ENCODE measurements around the gene SPATA20. TPM values are rescaled to one million over a fixed set of nuclear protein-coding genes. Genes with fewer than 3 reads are reported as not detected.

Gene SPATA20
- total RNA-seq, 2 donors from 2014 or later: 65.6 to 75.2 TPM

DNA sequence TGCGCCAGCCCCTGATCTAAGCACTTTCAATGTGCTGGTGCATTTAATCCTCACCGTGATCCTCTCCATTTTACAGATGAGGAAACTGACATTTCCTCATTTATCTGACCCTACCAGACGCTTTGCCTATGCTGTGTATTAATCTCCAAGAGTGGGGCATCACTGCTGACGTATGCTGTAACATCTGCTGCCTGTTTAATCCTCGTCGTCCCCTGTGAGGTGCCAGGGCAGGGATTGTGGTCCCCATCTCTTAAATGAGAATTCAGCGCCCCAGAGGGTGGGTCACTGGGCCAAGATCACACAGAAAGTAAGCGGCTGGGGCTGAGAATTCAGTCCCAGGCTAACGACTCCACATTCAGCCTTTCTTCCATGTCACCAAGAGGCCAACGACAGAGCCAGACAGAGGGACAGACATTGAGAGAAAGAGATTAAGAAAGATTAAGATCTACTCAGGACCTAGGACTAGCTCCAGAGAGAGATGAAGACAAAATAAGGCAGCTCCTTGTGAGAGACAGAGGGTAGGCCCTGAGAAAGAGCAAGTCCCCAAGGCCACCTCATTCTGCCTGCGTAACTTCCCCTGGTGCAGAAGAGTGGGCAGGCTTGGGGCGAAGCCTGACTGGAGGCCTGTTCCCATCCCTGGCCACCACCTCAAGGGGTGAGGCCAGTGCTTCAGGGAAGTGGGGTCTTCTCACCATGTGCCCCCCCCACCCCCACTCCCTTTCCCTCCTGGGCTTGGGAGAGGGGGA is 27.1 kb downstream of the SPATA20 start:
- intact Hi-C loops (cut with DNase I): no loop called here
- 79 to 87% methylated on average over 10 to 12 of the region's 12 CpGs for WGBS, 2 donors
- no peak for ATAC-seq
- no peak for DNase-seq
- Histone ChIP-seq H3K9me3 (no peaks in the 10 kb centered on the region), H3K27me3 (no peaks in the 10 kb centered on the region), H3K36me3 (replicated peaks in 1 of 2; ENCODE audit: insufficient read depth in 1 of 2, low read depth in 2 of 2) (no peaks in the 10 kb centered on the region), H3K4me3 (no peak overlapping the region), H3K27ac (no peak overlapping the region), H3K4me1 (no peaks in the 10 kb centered on the region)
- TF ChIP-seq POLR2A (IDR thresholded peaks at IDR 0.05) (no peak), CTCF (IDR thresholded peaks at IDR 0.05) (no peak)

DNA sequence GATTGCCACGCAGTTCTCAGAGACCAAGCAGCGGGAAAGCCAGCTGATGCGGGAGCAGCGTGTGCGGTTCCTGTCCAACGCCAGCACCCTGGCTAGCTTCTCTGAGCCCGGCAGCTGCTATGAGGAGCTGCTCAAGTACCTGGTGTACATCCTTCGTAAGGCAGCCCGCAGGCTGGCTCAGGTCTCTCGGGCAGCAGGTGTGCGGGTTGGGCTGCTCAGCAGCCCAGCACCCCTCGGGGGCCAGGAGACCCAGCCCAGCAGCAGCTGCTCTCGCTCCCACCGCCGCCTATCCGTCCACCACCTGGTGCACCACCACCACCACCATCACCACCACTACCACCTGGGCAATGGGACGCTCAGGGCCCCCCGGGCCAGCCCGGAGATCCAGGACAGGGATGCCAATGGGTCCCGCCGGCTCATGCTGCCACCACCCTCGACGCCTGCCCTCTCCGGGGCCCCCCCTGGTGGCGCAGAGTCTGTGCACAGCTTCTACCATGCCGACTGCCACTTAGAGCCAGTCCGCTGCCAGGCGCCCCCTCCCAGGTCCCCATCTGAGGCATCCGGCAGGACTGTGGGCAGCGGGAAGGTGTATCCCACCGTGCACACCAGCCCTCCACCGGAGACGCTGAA is 28.7 kb downstream of the SPATA20 start:
- 73 to 76% methylated on average over 7 to 31 of the region's 33 CpGs for WGBS, 2 donors
- peak in 1 of 4 donors; percentile 44 for DNase-seq
- intact Hi-C loops (cut with DNase I): loop anchor here (5.0 kb wide), 1 partner anchor 37 kb away; no protein-coding TSS in a partner anchor
- H3K9me3 ChIP-seq: no peaks in the 10 kb centered on the region
- ATAC-seq: peak; percentile 8
- no peaks in the 10 kb centered on the region for H3K36me3 ChIP-seq (replicated peaks in 1 of 2; ENCODE audit: insufficient read depth in 1 of 2, low read depth in 2 of 2)
- no peaks in the 10 kb centered on the region for H3K27me3 ChIP-seq
- H3K27ac ChIP-seq: no peak overlapping the region
- TF ChIP-seq CTCF (IDR thresholded peaks at IDR 0.05): peak in 1 of 7 experiments; percentile 25
- no peak for TF ChIP-seq POLR2A (IDR thresholded peaks at IDR 0.05)
- peaks cover 7% of the 10 kb centered on the region for H3K4me1 ChIP-seq
- H3K4me3 ChIP-seq: no peak overlapping the region

GRCh38 chr17:50576864-50577263 is 29.9 kb downstream of the SPATA20 start:
- DNase-seq (no peak), ATAC-seq (no peak)
- no peaks in the 10 kb centered on the region for H3K36me3 ChIP-seq (replicated peaks in 1 of 2; ENCODE audit: insufficient read depth in 1 of 2, low read depth in 2 of 2)
- TF ChIP-seq CTCF (IDR thresholded peaks at IDR 0.05) (no peak), POLR2A (IDR thresholded peaks at IDR 0.05) (no peak)
- H3K27me3 ChIP-seq: no peaks in the 10 kb centered on the region
- no peaks in the 10 kb centered on the region for H3K9me3 ChIP-seq
- no peak overlapping the region for H3K4me3 ChIP-seq
- intact Hi-C loops (cut with DNase I): loop anchor here (5.0 kb wide), 1 partner anchor 35 kb away; no protein-coding TSS in a partner anchor
- H3K4me1 ChIP-seq: peaks cover 7% of the 10 kb centered on the region
- 76% methylated on average over 5 to 11 of the region's 13 CpGs for WGBS, 2 donors
- H3K27ac ChIP-seq: no peak overlapping the region

DNA sequence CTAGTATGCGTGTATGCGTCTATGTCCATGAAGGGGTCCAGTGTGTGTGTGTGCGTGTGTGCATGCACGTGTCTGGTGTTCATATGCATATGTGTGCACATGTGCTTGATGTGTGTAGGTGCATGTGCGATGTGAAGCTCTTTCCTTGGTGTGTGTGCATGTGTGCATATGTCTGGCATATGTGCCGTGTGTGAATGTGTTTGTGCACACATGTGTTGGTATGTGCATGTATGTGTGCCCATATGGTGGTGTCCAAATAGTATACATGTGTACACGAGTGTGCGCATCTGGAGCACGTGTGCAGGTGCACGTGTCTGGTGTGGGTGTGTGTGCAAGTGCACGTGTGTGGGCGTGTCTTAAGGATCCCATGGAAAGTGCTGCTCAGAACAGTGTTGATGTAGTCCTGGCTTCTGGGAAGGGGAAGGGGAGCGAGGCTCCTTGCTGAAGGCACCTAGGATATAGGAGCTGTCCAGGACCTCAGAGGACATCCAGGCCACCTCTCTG is 30.5 kb downstream of the SPATA20 start:
- TF ChIP-seq CTCF (IDR thresholded peaks at IDR 0.05) (peak in 1 of 7 experiments; percentile 5), POLR2A (IDR thresholded peaks at IDR 0.05) (no peak)
- WGBS, 2 donors: 84 to 89% methylated on average over 8 to 13 of the region's 13 CpGs
- no peaks in the 10 kb centered on the region for H3K36me3 ChIP-seq (replicated peaks in 1 of 2; ENCODE audit: insufficient read depth in 1 of 2, low read depth in 2 of 2)
- peaks cover 7% of the 10 kb centered on the region for H3K4me1 ChIP-seq
- H3K27me3 ChIP-seq: no peaks in the 10 kb centered on the region
- H3K27ac ChIP-seq: no peak overlapping the region
- no peak for ATAC-seq
- intact Hi-C loops (cut with DNase I): loop anchor here (5.0 kb wide), 1 partner anchor 35 kb away; no protein-coding TSS in a partner anchor
- H3K4me3 ChIP-seq: no peak overlapping the region
- DNase-seq: no peak
- H3K9me3 ChIP-seq: no peaks in the 10 kb centered on the region
